Breast epithelium (tissue), 3 donors: ENCODE measurements around the gene BIRC5.

Source experiments
- POLR2AphosphoS5 ChIP-seq, 3 donors: sonication (generic); formaldehyde crosslinking; IDR thresholded peaks; one replicate each; pipeline ENCODE4 v1.6.1; 2017; ENCODE audit warnings: antibody characterized with exemption in 3 of 3
- TF ChIP-seq, protein P1 (sequence below), 3 donors: fragments of 450-650 bp; IDR thresholded peaks; one replicate each; pipeline ENCODE4 v1.5.1; 2016 to 2017; ENCODE audit warnings: antibody characterized with exemption in 3 of 3, mild to moderate bottlenecking in 3 of 3, moderate library complexity in 3 of 3

DNA sequence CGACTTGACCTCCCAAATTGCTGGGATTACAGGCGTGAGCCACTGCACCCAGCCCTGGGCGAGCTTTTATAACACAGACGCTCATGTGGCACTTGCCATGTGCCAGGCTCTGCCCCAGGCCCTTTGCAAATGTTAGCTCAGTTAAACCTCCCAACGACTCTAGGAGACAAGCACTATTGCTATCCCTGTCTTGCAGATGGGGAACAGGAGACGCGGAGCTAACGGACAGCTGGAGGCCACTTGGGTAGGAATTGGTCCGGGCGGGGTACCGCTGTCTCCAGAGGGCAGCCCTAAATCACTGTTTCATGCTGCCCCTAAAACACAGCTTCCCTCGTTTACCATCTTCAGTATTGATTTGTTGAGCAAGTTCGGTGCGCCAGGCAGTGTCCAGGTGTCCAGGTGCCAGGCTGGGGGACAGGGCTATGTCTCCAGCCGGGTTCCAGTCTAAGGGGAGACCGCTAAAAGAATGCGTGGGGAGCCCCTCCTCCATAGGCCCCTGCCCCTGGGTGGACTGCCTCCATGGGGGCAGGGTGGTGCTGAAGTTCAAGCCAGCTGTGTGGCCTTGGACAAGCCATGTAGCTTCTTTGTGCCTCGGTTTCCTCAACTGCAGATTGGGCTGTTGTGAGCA is 41.1 kb downstream of the BIRC5 start:
- TF ChIP-seq, protein P1, sequence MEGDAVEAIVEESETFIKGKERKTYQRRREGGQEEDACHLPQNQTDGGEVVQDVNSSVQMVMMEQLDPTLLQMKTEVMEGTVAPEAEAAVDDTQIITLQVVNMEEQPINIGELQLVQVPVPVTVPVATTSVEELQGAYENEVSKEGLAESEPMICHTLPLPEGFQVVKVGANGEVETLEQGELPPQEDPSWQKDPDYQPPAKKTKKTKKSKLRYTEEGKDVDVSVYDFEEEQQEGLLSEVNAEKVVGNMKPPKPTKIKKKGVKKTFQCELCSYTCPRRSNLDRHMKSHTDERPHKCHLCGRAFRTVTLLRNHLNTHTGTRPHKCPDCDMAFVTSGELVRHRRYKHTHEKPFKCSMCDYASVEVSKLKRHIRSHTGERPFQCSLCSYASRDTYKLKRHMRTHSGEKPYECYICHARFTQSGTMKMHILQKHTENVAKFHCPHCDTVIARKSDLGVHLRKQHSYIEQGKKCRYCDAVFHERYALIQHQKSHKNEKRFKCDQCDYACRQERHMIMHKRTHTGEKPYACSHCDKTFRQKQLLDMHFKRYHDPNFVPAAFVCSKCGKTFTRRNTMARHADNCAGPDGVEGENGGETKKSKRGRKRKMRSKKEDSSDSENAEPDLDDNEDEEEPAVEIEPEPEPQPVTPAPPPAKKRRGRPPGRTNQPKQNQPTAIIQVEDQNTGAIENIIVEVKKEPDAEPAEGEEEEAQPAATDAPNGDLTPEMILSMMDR (IDR thresholded peaks at IDR 0.05) = no peak
- TF ChIP-seq POLR2AphosphoS5 (IDR thresholded peaks at IDR 0.05) = no peak
